ENCODE measurements around the gene SARS1. TPM values are rescaled to one million over a fixed set of nuclear protein-coding genes. Genes with fewer than 3 reads are reported as not detected.

The SARS1 gene
- total RNA-seq, 1 donor from 2014 or later: 118 TPM

GRCh38 chr1:109265741-109266330, 52.1 kb downstream of the SARS1 start:
- Mint-ChIP-seq H3K4me1 (peaks cover 9% of the 10 kb centered on the region), H3K27ac (no peak overlapping the region), H3K36me3 (peaks cover 26% of the 10 kb centered on the region), H3K27me3 (ENCODE audit: insufficient read depth, low read depth) (peaks cover 12% of the 10 kb centered on the region), H3K9me3 (no peaks in the 10 kb centered on the region), H3K4me3 (no peak overlapping the region)
- no peak for DNase-seq (ENCODE audit: low spot score)
- Histone ChIP-seq H3K79me2 (ENCODE audit: low read depth) (no peaks in the 10 kb centered on the region), H3K36me3 (no peaks in the 10 kb centered on the region), H3K9me3 (ENCODE audit: low read depth) (no peaks in the 10 kb centered on the region), H4K20me1 (ENCODE audit: low read depth) (peaks cover 2% of the 10 kb centered on the region), H3K4me1 (no peaks in the 10 kb centered on the region), H3K9ac (no peak overlapping the region), H3K27ac (no peak overlapping the region), H3K27me3 (no peaks in the 10 kb centered on the region), H2AFZ (replicated peaks) (no peak overlapping the region), H3K4me3 (no peak overlapping the region), H3F3A (ENCODE audit: low read depth) (peaks cover 4% of the 10 kb centered on the region), H3K4me2 (no peak overlapping the region)
- TF ChIP-seq, protein P1, sequence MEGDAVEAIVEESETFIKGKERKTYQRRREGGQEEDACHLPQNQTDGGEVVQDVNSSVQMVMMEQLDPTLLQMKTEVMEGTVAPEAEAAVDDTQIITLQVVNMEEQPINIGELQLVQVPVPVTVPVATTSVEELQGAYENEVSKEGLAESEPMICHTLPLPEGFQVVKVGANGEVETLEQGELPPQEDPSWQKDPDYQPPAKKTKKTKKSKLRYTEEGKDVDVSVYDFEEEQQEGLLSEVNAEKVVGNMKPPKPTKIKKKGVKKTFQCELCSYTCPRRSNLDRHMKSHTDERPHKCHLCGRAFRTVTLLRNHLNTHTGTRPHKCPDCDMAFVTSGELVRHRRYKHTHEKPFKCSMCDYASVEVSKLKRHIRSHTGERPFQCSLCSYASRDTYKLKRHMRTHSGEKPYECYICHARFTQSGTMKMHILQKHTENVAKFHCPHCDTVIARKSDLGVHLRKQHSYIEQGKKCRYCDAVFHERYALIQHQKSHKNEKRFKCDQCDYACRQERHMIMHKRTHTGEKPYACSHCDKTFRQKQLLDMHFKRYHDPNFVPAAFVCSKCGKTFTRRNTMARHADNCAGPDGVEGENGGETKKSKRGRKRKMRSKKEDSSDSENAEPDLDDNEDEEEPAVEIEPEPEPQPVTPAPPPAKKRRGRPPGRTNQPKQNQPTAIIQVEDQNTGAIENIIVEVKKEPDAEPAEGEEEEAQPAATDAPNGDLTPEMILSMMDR (IDR thresholded peaks at IDR 0.05): no peak
- no peak for TF ChIP-seq EZH2 (IDR thresholded peaks at IDR 0.05)
- TF ChIP-seq EZH2phosphoT487 (IDR thresholded peaks at IDR 0.05): no peak

GRCh38 chr1:109266965-109267364, 53.2 kb downstream of the SARS1 start:
- no peaks in the 10 kb centered on the region for H3K36me3 ChIP-seq
- no peak overlapping the region for H3K27ac ChIP-seq
- no peak overlapping the region for H3K27ac Mint-ChIP-seq

DNA sequence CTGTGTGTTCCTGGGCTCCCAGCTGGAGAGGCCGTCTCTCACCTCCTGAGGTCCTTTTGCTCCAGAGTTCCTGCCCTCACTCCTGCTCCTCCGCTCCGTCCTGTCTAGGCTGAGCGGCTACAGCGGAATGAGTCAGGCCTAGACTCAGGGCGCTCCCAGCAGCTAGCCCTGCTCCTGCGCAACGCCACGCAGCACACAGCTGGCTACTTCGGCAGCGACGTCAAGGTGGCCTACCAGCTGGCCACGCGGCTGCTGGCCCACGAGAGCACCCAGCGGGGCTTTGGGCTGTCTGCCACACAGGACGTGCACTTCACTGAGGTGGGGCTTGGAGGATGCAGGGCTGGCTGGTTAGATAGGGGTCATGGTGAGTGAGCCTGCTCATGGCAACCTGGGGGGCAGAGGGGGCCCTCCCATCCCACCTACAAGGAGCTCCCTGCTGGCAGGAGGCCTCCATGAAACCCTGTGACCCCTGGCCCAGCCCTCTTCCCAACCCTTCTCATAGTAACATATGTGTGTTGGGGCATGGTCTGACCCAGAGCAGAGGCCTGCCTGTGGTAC, 54.1 kb downstream of the SARS1 start:
- peaks cover 4% of the 10 kb centered on the region for H3F3A ChIP-seq (ENCODE audit: low read depth)
- H4K20me1 ChIP-seq (ENCODE audit: low read depth): peaks cover 2% of the 10 kb centered on the region
- H3K9ac ChIP-seq: no peak overlapping the region
- no peaks in the 10 kb centered on the region for H3K79me2 ChIP-seq (ENCODE audit: low read depth)
- no peak overlapping the region for H3K27ac Mint-ChIP-seq
- H3K4me2 ChIP-seq: no peak overlapping the region
- no peak overlapping the region for H3K4me3 ChIP-seq
- H3K4me1 ChIP-seq: no peaks in the 10 kb centered on the region
- H3K27ac ChIP-seq: no peak overlapping the region
- DNase-seq (ENCODE audit: low spot score): no peak
- H3K36me3 Mint-ChIP-seq: peaks cover 28% of the 10 kb centered on the region
- TF ChIP-seq EZH2 (IDR thresholded peaks at IDR 0.05): no peak
- no peak for TF ChIP-seq EZH2phosphoT487 (IDR thresholded peaks at IDR 0.05)
- TF ChIP-seq, protein P1 (IDR thresholded peaks at IDR 0.05): no peak
- H3K4me3 Mint-ChIP-seq: no peak overlapping the region
- no peak overlapping the region for H2AFZ ChIP-seq (replicated peaks)
- peaks cover 12% of the 10 kb centered on the region for H3K27me3 Mint-ChIP-seq (ENCODE audit: insufficient read depth, low read depth)
- H3K27me3 ChIP-seq: no peaks in the 10 kb centered on the region
- H3K36me3 ChIP-seq: no peaks in the 10 kb centered on the region
- H3K9me3 Mint-ChIP-seq: no peaks in the 10 kb centered on the region
- no peaks in the 10 kb centered on the region for H3K9me3 ChIP-seq (ENCODE audit: low read depth)
- peaks cover 5% of the 10 kb centered on the region for H3K4me1 Mint-ChIP-seq

More at GRCh38 chr1:109266965-109267364, 53.2 kb downstream of the SARS1 start:
- H3K79me2 ChIP-seq (ENCODE audit: low read depth): no peaks in the 10 kb centered on the region
- no peaks in the 10 kb centered on the region for H3K9me3 Mint-ChIP-seq
- peaks cover 2% of the 10 kb centered on the region for H4K20me1 ChIP-seq (ENCODE audit: low read depth)
- peaks cover 5% of the 10 kb centered on the region for H3K4me1 Mint-ChIP-seq
- no peak overlapping the region for H3K4me2 ChIP-seq
- peaks cover 4% of the 10 kb centered on the region for H3F3A ChIP-seq (ENCODE audit: low read depth)
- no peaks in the 10 kb centered on the region for H3K27me3 ChIP-seq
- no peak for DNase-seq (ENCODE audit: low spot score)
- no peaks in the 10 kb centered on the region for H3K9me3 ChIP-seq (ENCODE audit: low read depth)
- H3K36me3 Mint-ChIP-seq: peaks cover 28% of the 10 kb centered on the region
- peaks cover 12% of the 10 kb centered on the region for H3K27me3 Mint-ChIP-seq (ENCODE audit: insufficient read depth, low read depth)
- no peak overlapping the region for H2AFZ ChIP-seq (replicated peaks)
- TF ChIP-seq EZH2phosphoT487 (IDR thresholded peaks at IDR 0.05): no peak
- TF ChIP-seq EZH2 (IDR thresholded peaks at IDR 0.05): no peak
- TF ChIP-seq, protein P1 (IDR thresholded peaks at IDR 0.05): no peak
- no peak overlapping the region for H3K9ac ChIP-seq
- no peaks in the 10 kb centered on the region for H3K4me1 ChIP-seq
- peak overlapping the region; percentile 59 for H3K4me3 Mint-ChIP-seq
- H3K4me3 ChIP-seq: no peak overlapping the region

All from neural progenitor cell (in vitro differentiated cells).